GM23338 (cell line): Measurements from ENCODE around the gene KLLN. TPM values are rescaled to one million over a fixed set of nuclear protein-coding genes. Genes with fewer than 3 reads are reported as not detected.

ENCODE experiments used
- ATAC-seq: fragments of 200-7000 bp; cut with Tn5 transposase; 3 replicates; pipeline ENCODE4 v1.9.1; 2020
- DNase-seq: peaks from one replicate; pipeline ENCODE4 v3.0.0-alpha.2; 2015; ENCODE audit warnings: low spot score
- H2AFZ ChIP-seq: fragments of 200-600 bp; sonication (generic); 2 replicates; pipeline ENCODE4 v1.8.0; 2016; ENCODE audit warnings: antibody characterized with exemption, mild to moderate bottlenecking, moderate library complexity
- H3F3A ChIP-seq: fragments of 200-600 bp; sonication (generic); replicated peaks from 2 replicates; pipeline ENCODE4 v1.8.0; 2017; ENCODE audit warnings: antibody characterized with exemption, mixed run types, low read depth
- H3K27ac ChIP-seq: fragments of 200-600 bp; sonication (generic); 2 replicates; pipeline ENCODE4 v1.6.1; 2016; ENCODE audit warnings: low read depth
- H3K27me3 ChIP-seq: fragments of 200-600 bp; sonication (generic); 2 replicates; pipeline ENCODE4 v1.8.0; 2016; ENCODE audit warnings: mild to moderate bottlenecking, mixed run types, moderate library complexity; ENCODE audit not compliant: insufficient read depth
- H3K36me3 ChIP-seq: fragments of 200-600 bp; sonication (generic); 2 replicates; pipeline ENCODE4 v1.8.0; 2016; ENCODE audit warnings: mild to moderate bottlenecking; ENCODE audit not compliant: insufficient read depth
- H3K4me1 ChIP-seq: fragments of 200-600 bp; sonication (generic); 2 replicates; pipeline ENCODE4 v1.8.0; 2016; ENCODE audit warnings: mild to moderate bottlenecking, moderate library complexity; ENCODE audit not compliant: insufficient read depth
- H3K4me2 ChIP-seq: fragments of 200-600 bp; sonication (generic); 2 replicates; pipeline ENCODE4 v1.7.1; 2017; ENCODE audit warnings: mixed run types
- H3K4me3 ChIP-seq: fragments of 200-600 bp; sonication (generic); 2 replicates; pipeline ENCODE4 v1.6.1; 2016; ENCODE audit warnings: mixed run types
- H3K79me2 ChIP-seq: fragments of 200-600 bp; sonication (generic); replicated peaks from 2 replicates; pipeline ENCODE4 v1.8.0; 2017; ENCODE audit warnings: mild to moderate bottlenecking; ENCODE audit not compliant: insufficient read depth
- H3K9me2 ChIP-seq: fragments of 200-600 bp; sonication (generic); 2 replicates; pipeline ENCODE4 v1.8.0; 2017; ENCODE audit not compliant: insufficient read depth
- H4K20me1 ChIP-seq: fragments of 200-600 bp; sonication (generic); replicated peaks from 2 replicates; pipeline ENCODE4 v1.8.0; 2017; ENCODE audit warnings: mild to moderate bottlenecking; ENCODE audit not compliant: insufficient read depth
- H3K27ac Mint-ChIP-seq: 2 replicates; pipeline ENCODE4 v1.8.0; 2020; ENCODE audit warnings: inconsistent platforms, mild to moderate bottlenecking, moderate library complexity, mixed read lengths
- H3K27me3 Mint-ChIP-seq: 3 replicates; pipeline ENCODE4 v1.8.0; 2022; ENCODE audit warnings: low read depth, mild to moderate bottlenecking, moderate library complexity, mixed read lengths, inconsistent platforms; ENCODE audit not compliant: insufficient read depth, poor library complexity
- H3K36me3 Mint-ChIP-seq: 3 replicates; pipeline ENCODE4 v1.8.0; 2021; ENCODE audit warnings: low read depth, mild to moderate bottlenecking, inconsistent platforms, moderate library complexity, mixed read lengths
- H3K4me1 Mint-ChIP-seq: 3 replicates; pipeline ENCODE4 v1.8.0; 2020; ENCODE audit warnings: mild to moderate bottlenecking, inconsistent platforms, mixed read lengths
- H3K4me3 Mint-ChIP-seq: 3 replicates; pipeline ENCODE4 v1.8.0; 2021; ENCODE audit warnings: moderate library complexity, mild to moderate bottlenecking, inconsistent platforms, mixed read lengths
- H3K9me3 Mint-ChIP-seq: 3 replicates; pipeline ENCODE4 v1.8.0; 2020; ENCODE audit warnings: moderate library complexity, mild to moderate bottlenecking, inconsistent platforms, mixed read lengths
- CREB1 ChIP-seq: fragments of 250-450 bp; sonication (Bioruptor Pico); IDR thresholded peaks from 2 replicates; pipeline ENCODE4 v1.5.0; 2020; ENCODE audit warnings: low read depth, mild to moderate bottlenecking, moderate library complexity
- ETS1 ChIP-seq: IDR thresholded peaks from 2 replicates; pipeline ENCODE4 v1.6.1; 2016; ENCODE audit warnings: antibody characterized with exemption
- EZH2 ChIP-seq: fragments of 200-600 bp; sonication (generic); IDR thresholded peaks from one replicate; pipeline ENCODE4 v1.8.0; 2017; ENCODE audit warnings: antibody characterized with exemption, mild to moderate bottlenecking, low read depth; ENCODE audit not compliant: unreplicated experiment
- EZH2phosphoT487 ChIP-seq: fragments of 200-600 bp; sonication (generic); IDR thresholded peaks from one replicate; pipeline ENCODE4 v1.8.1; 2018; ENCODE audit warnings: antibody characterized with exemption; ENCODE audit not compliant: unreplicated experiment
- JUNB ChIP-seq: IDR thresholded peaks from one replicate; pipeline ENCODE4 v1.6.1; 2016; ENCODE audit warnings: antibody characterized with exemption; ENCODE audit not compliant: unreplicated experiment
- POLR2AphosphoS5 ChIP-seq: IDR thresholded peaks from 2 replicates; pipeline ENCODE4 v1.6.1; 2016; ENCODE audit warnings: antibody characterized with exemption, low read depth
- REST ChIP-seq: IDR thresholded peaks from one replicate; pipeline ENCODE4 v1.6.1; 2018; ENCODE audit warnings: antibody characterized with exemption; ENCODE audit not compliant: unreplicated experiment
- STAT1 ChIP-seq: IDR thresholded peaks from one replicate; pipeline ENCODE4 v1.6.1; 2016; ENCODE audit warnings: antibody characterized with exemption; ENCODE audit not compliant: unreplicated experiment
- ZNF462 ChIP-seq: fragments of 250-450 bp; sonication (Bioruptor Pico); IDR thresholded peaks from 2 replicates; pipeline ENCODE4 v1.5.0; 2020; ENCODE audit warnings: mild to moderate bottlenecking, moderate library complexity
- polyA plus RNA-seq: library from polyadenylated mRNA; unstranded; fragments of >200 nt; fragmentation: Nextera tagmentation; extraction: Ambion mirVana; gene quantifications from 2 replicates; pipeline ENCODE4 v1.2.1, GENCODE V29; 2016
- total RNA-seq: library from RNA; depleted of rRNA; stranded (reverse); fragments of >200 nt; shearing (Covaris generic); gene quantifications from 2 replicates; pipeline ENCODE4 v1.2.3, GENCODE V29; 2014

KLLN gene
- total and polyA plus RNA-seq, 2 experiments from 2014 or later = 0.24 to 0.29 TPM

GRCh38 chr10:87895430-87895829, 32.1 kb upstream of the KLLN start:
- Histone ChIP-seq H3K4me2 (no peak overlapping the region), H3K36me3 (no peaks in the 10 kb centered on the region), H3K27ac (0 out of 2 replicates have a peak overlapping the region, but pooled peaks have one; percentile 7), H3F3A (no peaks in the 10 kb centered on the region), H3K9me2 (no peaks in the 10 kb centered on the region), H3K4me3 (no peak overlapping the region), H3K27me3 (no peaks in the 10 kb centered on the region), H3K79me2 (peaks cover 100% of the 10 kb centered on the region), H2AFZ (no peak overlapping the region), H4K20me1 (peaks cover 20% of the 10 kb centered on the region), H3K4me1 (no peaks in the 10 kb centered on the region)
- Mint-ChIP-seq H3K27me3 (no peaks in the 10 kb centered on the region), H3K4me3 (no peak overlapping the region), H3K27ac (no peak overlapping the region), H3K9me3 (peaks cover 18% of the 10 kb centered on the region; the same call in 2 of the 3 replicates), H3K36me3 (peaks cover 43% of the 10 kb centered on the region; the same call in 2 of the 3 replicates), H3K4me1 (no peaks in the 10 kb centered on the region)
- DNase-seq (no peak), ATAC-seq (no peak)
- TF ChIP-seq REST = no peak
- no peak for TF ChIP-seq ZNF462 (CRISPR knock-in tag)
- TF ChIP-seq POLR2AphosphoS5 = no peak
- TF ChIP-seq CREB1 (CRISPR knock-in tag) = no peak
- no peak for TF ChIP-seq EZH2
- TF ChIP-seq ETS1 = no peak
- TF ChIP-seq STAT1 = no peak
- TF ChIP-seq EZH2phosphoT487 = no peak
- no peak for TF ChIP-seq JUNB
